IMR-90 (cell line): ENCODE data around the gene AJAP1. TPM values are rescaled to one million over a fixed set of nuclear protein-coding genes. Genes with fewer than 3 reads are reported as not detected.

ENCODE experiments used
- ATAC-seq: fragments of 200-7000 bp; cut with Tn5 transposase; 2 replicates; pipeline ENCODE4 v1.9.1; 2020; ENCODE audit warnings: low read depth, mild to moderate bottlenecking, moderate library complexity
- BruUV-seq: library from RNA; stranded (reverse); fragments of 400-500 nt; replicated peaks from 2 replicates; lab custom pipeline; 2021; lab: Mats Ljungman, UMichigan
- CTCF ChIA-PET: fragments of 300-600 bp; formaldehyde crosslinking; extraction: SDS; loops from one replicate; lab custom pipeline; 2021; ENCODE audit warnings: antibody characterized with exemption; lab: Yijun Ruan, JAX
- POLR2A ChIA-PET: fragments of 300-600 bp; sonication (Branson Sonifier 250); formaldehyde crosslinking; loops from one replicate; lab custom pipeline; 2022; ENCODE audit warnings: antibody characterized with exemption; ENCODE audit not compliant: unreplicated experiment; lab: Charles Lee
- DNase-seq: peaks from one replicate; pipeline ENCODE4 v3.0.0; 2013
- H2AFZ ChIP-seq: replicated peaks from 2 replicates; pipeline ENCODE3; 2013; ENCODE audit warnings: low read length, mild to moderate bottlenecking; ENCODE audit not compliant: poor library complexity
- H2AK5ac ChIP-seq: 2 replicates; pipeline ENCODE4 v1.6.1; 2013; ENCODE audit warnings: low read depth, low read length, inconsistent platforms
- H2AK9ac ChIP-seq: replicated peaks from 2 replicates; pipeline ENCODE3; 2013; ENCODE audit warnings: mild to moderate bottlenecking, low read depth, low read length, moderate library complexity; ENCODE audit not compliant: poor library complexity
- H2BK120ac ChIP-seq: 2 replicates; pipeline ENCODE4 v1.6.1; 2013; ENCODE audit warnings: low read depth, low read length, inconsistent platforms
- H2BK15ac ChIP-seq: 3 replicates; pipeline ENCODE4 v1.6.1; 2013; ENCODE audit warnings: low read depth, low read length, inconsistent platforms
- H2BK20ac ChIP-seq: 2 replicates; pipeline ENCODE4 v1.6.1; 2013; ENCODE audit warnings: low read depth, mild to moderate bottlenecking, inconsistent platforms, low read length, moderate library complexity
- H2BK5ac ChIP-seq: 2 replicates; pipeline ENCODE4 v1.6.1; 2013; ENCODE audit warnings: mild to moderate bottlenecking, low read depth, low read length, inconsistent platforms; ENCODE audit not compliant: poor library complexity, severe bottlenecking
- H3K14ac ChIP-seq: replicated peaks from 2 replicates; pipeline ENCODE4 v1.6.1; 2013; ENCODE audit warnings: low read depth, low read length, inconsistent platforms
- H3K18ac ChIP-seq: 2 replicates; pipeline ENCODE4 v1.6.1; 2013; ENCODE audit warnings: low read depth, low read length, control low read depth
- H3K23ac ChIP-seq: 2 replicates; pipeline ENCODE4 v1.6.1; 2013; ENCODE audit warnings: low read depth, low read length, inconsistent platforms
- H3K27ac ChIP-seq: 2 replicates; pipeline ENCODE4 v1.5.1; 2013; ENCODE audit warnings: mild to moderate bottlenecking, control low read depth, low read length; ENCODE audit not compliant: insufficient read depth
- H3K27me3 ChIP-seq: 2 replicates; pipeline ENCODE4 v1.6.1; 2013; ENCODE audit warnings: low read length; ENCODE audit not compliant: control insufficient read depth, insufficient read depth
- H3K36me3 ChIP-seq: 2 replicates; pipeline ENCODE4 v1.6.1; 2013; ENCODE audit warnings: low read length, mixed read lengths; ENCODE audit not compliant: control insufficient read depth, insufficient read depth
- H3K4ac ChIP-seq: 2 replicates; pipeline ENCODE4 v1.6.1; 2013; ENCODE audit warnings: low read depth, low read length, inconsistent platforms
- H3K4me1 ChIP-seq: 2 replicates; pipeline ENCODE4 v1.6.1; 2013; ENCODE audit warnings: low read length, mixed read lengths; ENCODE audit not compliant: control insufficient read depth, insufficient read depth
- H3K4me2 ChIP-seq: 2 replicates; pipeline ENCODE4 v1.6.1; 2013; ENCODE audit warnings: low read depth, mild to moderate bottlenecking, control low read depth, low read length, moderate library complexity
- H3K4me3 ChIP-seq: 2 replicates; pipeline ENCODE4 v1.5.1; 2013; ENCODE audit warnings: low read depth, mild to moderate bottlenecking, control low read depth, low read length, moderate library complexity; ENCODE audit not compliant: insufficient read depth
- H3K56ac ChIP-seq: 2 replicates; pipeline ENCODE4 v1.6.1; 2013; ENCODE audit warnings: low read length, inconsistent platforms; ENCODE audit not compliant: insufficient read depth; ENCODE audit errors: extremely low read depth
- H3K79me1 ChIP-seq, 2 experiments: 2 replicates each; pipeline ENCODE4 v1.6.1; 2013; ENCODE audit warnings: low read length in 2 of 2, inconsistent platforms in 1 of 2, low read depth in 1 of 2
- H3K9ac ChIP-seq: 2 replicates; pipeline ENCODE4 v1.6.1; 2013; ENCODE audit warnings: low read depth, low read length, control low read depth
- H3K9me1 ChIP-seq: 2 replicates; pipeline ENCODE4 v1.6.1; 2013; ENCODE audit warnings: low read length, inconsistent platforms; ENCODE audit not compliant: insufficient read depth
- H3K9me3 ChIP-seq: 2 replicates; pipeline ENCODE4 v1.6.1; 2013; ENCODE audit warnings: low read length; ENCODE audit not compliant: control insufficient read depth, insufficient read depth
- H4K20me1 ChIP-seq: 2 replicates; pipeline ENCODE4 v1.6.1; 2013; ENCODE audit warnings: low read length, inconsistent platforms; ENCODE audit not compliant: insufficient read depth
- H4K5ac ChIP-seq: 2 replicates; pipeline ENCODE4 v1.6.1; 2013; ENCODE audit warnings: mild to moderate bottlenecking, low read depth, low read length, control low read depth
- H4K8ac ChIP-seq, 2 experiments: 2 replicates each; pipeline ENCODE4 v1.6.1; 2013; ENCODE audit warnings: low read depth in 2 of 2, low read length in 2 of 2, control low read depth in 1 of 2, inconsistent platforms in 1 of 2
- H4K91ac ChIP-seq: 2 replicates; pipeline ENCODE4 v1.6.1; 2013; ENCODE audit warnings: low read depth, low read length, inconsistent platforms; ENCODE audit not compliant: insufficient read depth
- BHLHE40 ChIP-seq: fragments of 150-350 bp; IDR thresholded peaks from 2 replicates; pipeline ENCODE4 v1.6.1; 2016; ENCODE audit warnings: mild to moderate bottlenecking, low read depth, low read length
- CEBPB ChIP-seq: IDR thresholded peaks from 2 replicates; pipeline ENCODE4 v1.6.1; 2012; ENCODE audit warnings: low read depth, low read length, improper control_type of control experiment
- CHD1 ChIP-seq: IDR thresholded peaks from 2 replicates; pipeline ENCODE4 v1.6.1; 2012; ENCODE audit warnings: low read depth, low read length, improper control_type of control experiment
- MAFK ChIP-seq: IDR thresholded peaks from 2 replicates; pipeline ENCODE4 v1.6.1; 2012; ENCODE audit warnings: low read depth, low read length, improper control_type of control experiment
- MAZ ChIP-seq: IDR thresholded peaks from 2 replicates; pipeline ENCODE4 v1.6.1; 2012; ENCODE audit warnings: low read depth, mild to moderate bottlenecking, low read length, improper control_type of control experiment, moderate library complexity, borderline replicate concordance
- NFE2L2 ChIP-seq: fragments of 150-350 bp; IDR thresholded peaks from 2 replicates; pipeline ENCODE4 v1.6.1; 2016; ENCODE audit warnings: low read depth, mild to moderate bottlenecking, low read length
- RAD21 ChIP-seq: IDR thresholded peaks from 2 replicates; pipeline ENCODE4 v1.6.1; 2012; ENCODE audit warnings: low read length, improper control_type of control experiment
- RCOR1 ChIP-seq: IDR thresholded peaks from 2 replicates; pipeline ENCODE4 v1.6.1; 2012; ENCODE audit warnings: mild to moderate bottlenecking, low read length, improper control_type of control experiment; ENCODE audit not compliant: insufficient replicate concordance
- WGBS, 2 experiments: methylation state at CpG; one replicate each; pipeline versions ENCODE4 v1.1.5 to v1.1.7; 2013; ENCODE audit warnings: missing lambda C conversion rate in 2 of 2; ENCODE audit not compliant: insufficient read length in 1 of 2; ENCODE audit errors: extremely low coverage in 2 of 2; 5-methylcytosine and 5-hydroxymethylcytosine counted together
- dilution Hi-C: fragments of 300-500 bp; cut with HindIII; formaldehyde crosslinking; loops from one replicate; pipeline ENCODE4 v1.14.3; 2018; ENCODE audit warnings: low sequenced_read_pairs; ENCODE audit not compliant: unreplicated experiment
- in situ Hi-C: fragments of 300-500 bp; cut with MboI; formaldehyde crosslinking; loops from 3 replicates; pipeline ENCODE4 v1.14.3; 2019; ENCODE audit warnings: low sequenced_read_pairs, inconsistent platforms, mixed read lengths
- intact Hi-C: fragments of 100-400 bp; cut with micrococcal nuclease; formaldehyde crosslinking; loops from 2 replicates; pipeline ENCODE4 v1.10.0; 2022
- polyA plus RNA-seq, 3 experiments: library from polyadenylated mRNA; depleted of rRNA; stranded (reverse); fragments of >200 nt; gene quantifications; 2 replicates each; pipeline ENCODE4 v1.2.3, GENCODE V29; 2012; ENCODE audit warnings: low replicate concordance in 1 of 3
- total RNA-seq: library from RNA; depleted of rRNA; stranded (reverse); fragments of >200 nt; gene quantifications from 2 replicates; pipeline ENCODE4 v1.2.3, GENCODE V29; 2012
- TF ChIP-seq, protein P1 (sequence below): conservative IDR thresholded peaks from 2 replicates; pipeline ENCODE4 v1.5.1; 2012; ENCODE audit warnings: mild to moderate bottlenecking, low read depth, low read length, improper control_type of control experiment
- TF ChIP-seq, protein P2 (sequence below): fragments of 150-350 bp; IDR thresholded peaks from 2 replicates; pipeline ENCODE4 v1.6.1; 2017; ENCODE audit warnings: mild to moderate bottlenecking, antibody characterized with exemption, low read length, low read depth

Gene AJAP1
- total and polyA plus RNA-seq, 2 of the 4 experiments (the other 2 are of a cell fraction): under 0.01 to 0.02 TPM

DNA sequence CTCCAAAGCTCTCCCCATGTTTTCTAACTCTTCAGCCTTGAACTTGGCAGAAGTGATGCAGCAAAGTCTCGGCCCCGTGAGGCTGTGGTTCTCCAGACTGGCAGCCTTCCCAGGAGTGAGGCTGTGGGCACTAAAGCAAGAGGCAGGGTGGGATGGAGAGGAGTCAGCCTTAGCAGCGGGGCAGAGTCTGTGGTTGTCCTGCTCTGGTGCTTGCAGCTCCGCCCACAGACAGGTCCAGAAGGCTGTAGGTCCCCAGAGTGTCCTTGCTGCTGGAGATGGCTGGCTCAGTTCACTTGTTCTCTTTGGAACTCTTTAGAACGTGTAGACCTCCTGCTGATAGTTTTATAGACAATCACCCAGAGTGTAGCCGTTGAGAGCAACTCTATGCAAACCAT lies 142.6 kb downstream of the AJAP1 start:
- dilution Hi-C loops (no loop called here), intact Hi-C loops (no loop called here), in situ Hi-C loops (no loop called here)
- H4K91ac ChIP-seq: no peak overlapping the region
- H3K4ac ChIP-seq: no peak overlapping the region
- no peak overlapping the region for H4K5ac ChIP-seq
- H3K4me2 ChIP-seq: no peak overlapping the region
- no peaks in the 10 kb centered on the region for H3K79me1 ChIP-seq
- POLR2A ChIA-PET: no interaction called here
- BruUV-seq: no TSS peak
- TF ChIP-seq MAZ: no peak
- no peak for TF ChIP-seq CHD1
- TF ChIP-seq, protein P1, sequence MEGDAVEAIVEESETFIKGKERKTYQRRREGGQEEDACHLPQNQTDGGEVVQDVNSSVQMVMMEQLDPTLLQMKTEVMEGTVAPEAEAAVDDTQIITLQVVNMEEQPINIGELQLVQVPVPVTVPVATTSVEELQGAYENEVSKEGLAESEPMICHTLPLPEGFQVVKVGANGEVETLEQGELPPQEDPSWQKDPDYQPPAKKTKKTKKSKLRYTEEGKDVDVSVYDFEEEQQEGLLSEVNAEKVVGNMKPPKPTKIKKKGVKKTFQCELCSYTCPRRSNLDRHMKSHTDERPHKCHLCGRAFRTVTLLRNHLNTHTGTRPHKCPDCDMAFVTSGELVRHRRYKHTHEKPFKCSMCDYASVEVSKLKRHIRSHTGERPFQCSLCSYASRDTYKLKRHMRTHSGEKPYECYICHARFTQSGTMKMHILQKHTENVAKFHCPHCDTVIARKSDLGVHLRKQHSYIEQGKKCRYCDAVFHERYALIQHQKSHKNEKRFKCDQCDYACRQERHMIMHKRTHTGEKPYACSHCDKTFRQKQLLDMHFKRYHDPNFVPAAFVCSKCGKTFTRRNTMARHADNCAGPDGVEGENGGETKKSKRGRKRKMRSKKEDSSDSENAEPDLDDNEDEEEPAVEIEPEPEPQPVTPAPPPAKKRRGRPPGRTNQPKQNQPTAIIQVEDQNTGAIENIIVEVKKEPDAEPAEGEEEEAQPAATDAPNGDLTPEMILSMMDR: no peak
- TF ChIP-seq CEBPB: no peak
- TF ChIP-seq, protein P2, sequence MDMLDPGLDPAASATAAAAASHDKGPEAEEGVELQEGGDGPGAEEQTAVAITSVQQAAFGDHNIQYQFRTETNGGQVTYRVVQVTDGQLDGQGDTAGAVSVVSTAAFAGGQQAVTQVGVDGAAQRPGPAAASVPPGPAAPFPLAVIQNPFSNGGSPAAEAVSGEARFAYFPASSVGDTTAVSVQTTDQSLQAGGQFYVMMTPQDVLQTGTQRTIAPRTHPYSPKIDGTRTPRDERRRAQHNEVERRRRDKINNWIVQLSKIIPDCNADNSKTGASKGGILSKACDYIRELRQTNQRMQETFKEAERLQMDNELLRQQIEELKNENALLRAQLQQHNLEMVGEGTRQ: no peak
- no peak for TF ChIP-seq RCOR1
- TF ChIP-seq NFE2L2: no peak
- no peak for TF ChIP-seq RAD21
- TF ChIP-seq BHLHE40: no peak
- no peak for TF ChIP-seq MAFK
- H3K27me3 ChIP-seq: no peaks in the 10 kb centered on the region
- no peak overlapping the region for H3K18ac ChIP-seq
- H2BK15ac ChIP-seq: no peak overlapping the region
- H3K14ac ChIP-seq: no peak overlapping the region
- H3K23ac ChIP-seq: no peak overlapping the region
- no peaks in the 10 kb centered on the region for H3K9me1 ChIP-seq
- no peak overlapping the region for H2BK120ac ChIP-seq
- no peaks in the 10 kb centered on the region for H4K20me1 ChIP-seq
- no peak overlapping the region for H3K27ac ChIP-seq
- H3K9ac ChIP-seq: no peak overlapping the region
- H2AK5ac ChIP-seq: no peak overlapping the region
- ATAC-seq (no peak), DNase-seq (no peak)
- H3K4me3 ChIP-seq: no peak overlapping the region
- CTCF ChIA-PET: no interaction called here
- peaks cover 55% of the 10 kb centered on the region for H3K9me3 ChIP-seq
- H4K8ac ChIP-seq: no peak overlapping the region
- H2AK9ac ChIP-seq: no peak overlapping the region
- H3K4me1 ChIP-seq: no peaks in the 10 kb centered on the region
- H3K56ac ChIP-seq: no peak overlapping the region
- WGBS, 2 experiments: no CpG with 5 or more reads among the region's 6 CpGs
- no peaks in the 10 kb centered on the region for H3K36me3 ChIP-seq
- no peak overlapping the region for H2BK20ac ChIP-seq
- H2AFZ ChIP-seq: no peak overlapping the region
- no peak overlapping the region for H2BK5ac ChIP-seq
